Panc1 (cell line): ENCODE data around the gene PRR19. TPM values are rescaled to one million over a fixed set of nuclear protein-coding genes. Genes with fewer than 3 reads are reported as not detected.

Experiments
- ATAC-seq: fragments of 200-7000 bp; cut with Tn5 transposase; 2 replicates; pipeline ENCODE4 v1.9.1; 2020; ENCODE audit warnings: mild to moderate bottlenecking, moderate library complexity
- BruUV-seq: library from RNA; stranded (reverse); fragments of 400-500 nt; replicated peaks from 2 replicates; lab custom pipeline; 2021; lab: Mats Ljungman, UMichigan
- CTCF ChIA-PET: fragments of 300-600 bp; sonication (Branson Sonifier 250); formaldehyde crosslinking; loops from one replicate; lab custom pipeline; 2022; ENCODE audit warnings: antibody characterized with exemption; lab: Charles Lee
- POLR2A ChIA-PET: fragments of 300-600 bp; sonication (Branson Sonifier 250); formaldehyde crosslinking; loops from one replicate; lab custom pipeline; 2022; ENCODE audit warnings: antibody characterized with exemption; lab: Charles Lee
- DNase-seq: peaks from one replicate; pipeline ENCODE4 v3.0.0-alpha.2; 2010; ENCODE audit warnings: low read depth, low spot score
- H3K27ac ChIP-seq: 2 replicates; pipeline ENCODE4 v1.5.1; 2011; ENCODE audit warnings: mild to moderate bottlenecking, low read length, inconsistent platforms
- H3K27me3 ChIP-seq: fragments of 200-500 bp; sonication (Bioruptor generic); 2 replicates; pipeline ENCODE4 v1.6.0; 2014; ENCODE audit warnings: low read length, inconsistent platforms; ENCODE audit not compliant: control insufficient read depth, insufficient read depth
- H3K36me3 ChIP-seq: fragments of 200-500 bp; sonication (Bioruptor generic); 2 replicates; pipeline ENCODE4 v1.5.1; 2014; ENCODE audit warnings: inconsistent platforms, mild to moderate bottlenecking, low read length, moderate library complexity; ENCODE audit not compliant: control insufficient read depth, insufficient read depth
- H3K4me1 ChIP-seq: 2 replicates; pipeline ENCODE4 v1.5.1; 2011; ENCODE audit warnings: inconsistent platforms, mild to moderate bottlenecking, low read length, moderate library complexity; ENCODE audit not compliant: control insufficient read depth, insufficient read depth
- H3K4me3 ChIP-seq, 2 experiments: 2 replicates each; pipeline ENCODE4 v1.5.1; 2011 to 2012; ENCODE audit warnings: low read depth in 2 of 2, low read length in 2 of 2, mild to moderate bottlenecking in 2 of 2, inconsistent platforms in 1 of 2, moderate library complexity in 1 of 2
- H3K9me3 ChIP-seq: fragments of 200-500 bp; sonication (Bioruptor generic); 2 replicates; pipeline ENCODE4 v1.5.1; 2014; ENCODE audit warnings: low read depth, mild to moderate bottlenecking, inconsistent platforms, low read length, moderate library complexity; ENCODE audit not compliant: control insufficient read depth, insufficient read depth
- CTCF ChIP-seq: fragments of 450-650 bp; IDR thresholded peaks from 2 replicates; pipeline ENCODE4 v1.5.1; 2017; ENCODE audit warnings: mild to moderate bottlenecking
- POLR2AphosphoS5 ChIP-seq: IDR thresholded peaks from 2 replicates; pipeline ENCODE4 v1.6.1; 2012; ENCODE audit warnings: mild to moderate bottlenecking, low read depth, low read length, moderate library complexity
- SIN3A ChIP-seq: IDR thresholded peaks from 2 replicates; pipeline ENCODE4 v1.6.1; 2012; ENCODE audit warnings: low read depth, mild to moderate bottlenecking, low read length, moderate library complexity, borderline replicate concordance; ENCODE audit not compliant: insufficient read depth
- TCF7L2 ChIP-seq: IDR thresholded peaks from 2 replicates; pipeline ENCODE4 v1.6.1; 2011; ENCODE audit warnings: mild to moderate bottlenecking, low read depth, low read length, inconsistent platforms
- in situ Hi-C: cut with HindIII; loops from 2 replicates; pipeline ENCODE4 v1.10.0; 2016; ENCODE audit warnings: low sequenced_read_pairs, low pct_unique_long_range_greater_than_20kb
- intact Hi-C: fragments of 100-400 bp; cut with micrococcal nuclease; formaldehyde crosslinking; loops from one replicate; pipeline ENCODE4 v1.10.0; 2022; ENCODE audit not compliant: unreplicated experiment
- total RNA-seq: library from RNA; stranded (reverse); gene quantifications from one replicate; pipeline ENCODE4 v1.2.1, GENCODE V29; 2021; ENCODE audit not compliant: unreplicated experiment
- TF ChIP-seq, protein P1 (sequence below), 2 experiments: IDR thresholded peaks; 2 replicates each; pipeline ENCODE4 v1.6.1; 2011 to 2012; ENCODE audit warnings: low read depth in 2 of 2, control low read depth in 1 of 2, low read length in 1 of 2, mild to moderate bottlenecking in 1 of 2, moderate library complexity in 1 of 2; ENCODE audit not compliant: insufficient read depth in 1 of 2

PRR19 gene
- total RNA-seq, 1 experiment from 2014 or later: 2.1 TPM

DNA sequence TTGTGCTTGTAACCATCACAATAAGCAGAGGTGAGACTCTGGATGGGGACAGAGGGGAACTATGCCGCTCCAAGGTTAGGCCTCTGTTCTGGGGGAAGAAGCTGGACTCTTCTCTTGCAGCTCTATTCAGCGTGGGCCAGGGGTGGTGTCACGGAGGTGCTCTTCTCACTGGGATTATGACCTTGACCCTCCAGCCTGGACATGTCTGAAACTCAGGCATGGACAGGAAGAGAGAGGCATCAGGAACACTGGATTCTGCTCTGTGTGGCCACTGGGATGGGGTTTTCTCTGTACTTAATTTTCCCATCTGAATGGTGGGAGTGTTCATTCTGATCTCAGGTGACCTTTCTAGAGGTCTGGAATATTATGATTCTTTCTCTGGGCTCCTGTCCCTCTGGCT is 31.1 kb downstream of the PRR19 start:
- no peak for ATAC-seq

DNA sequence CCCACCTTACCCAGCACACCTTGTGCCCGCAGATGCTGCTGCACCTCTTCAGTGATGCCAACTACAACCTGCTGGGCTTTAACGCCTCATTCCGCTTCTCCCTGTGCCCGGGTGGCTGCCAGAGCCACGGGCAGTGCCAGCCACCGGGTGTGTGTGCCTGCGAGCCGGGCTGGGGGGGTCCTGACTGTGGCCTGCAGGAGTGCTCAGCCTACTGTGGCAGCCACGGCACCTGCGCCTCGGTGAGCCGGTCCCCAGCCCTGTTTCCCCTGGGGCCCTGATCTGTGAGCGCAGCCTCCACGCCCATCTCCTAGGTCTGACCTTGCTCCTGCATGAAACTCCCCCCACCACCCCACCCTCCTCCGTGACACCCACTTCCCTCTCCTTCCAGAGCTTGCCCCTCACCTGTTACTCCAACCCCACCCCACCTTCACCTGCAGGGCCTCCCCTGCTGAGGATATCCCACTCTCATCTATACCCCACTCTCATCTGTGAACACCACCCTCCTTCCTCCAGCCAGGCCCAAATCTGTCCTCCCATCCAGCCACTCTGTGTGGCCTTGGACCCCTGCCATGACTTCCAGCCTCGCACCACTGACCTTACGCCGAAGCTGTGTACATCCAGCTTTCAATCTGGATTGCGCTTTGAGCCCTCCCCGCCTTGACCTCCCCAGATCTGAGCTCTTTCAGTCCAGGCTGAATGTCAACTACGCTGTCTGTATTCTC is 32.2 kb downstream of the PRR19 start:
- Histone ChIP-seq H3K36me3 (no peaks in the 10 kb centered on the region), H3K27me3 (no peaks in the 10 kb centered on the region), H3K4me3 (no peak overlapping the region), H3K9me3 (no peaks in the 10 kb centered on the region), H3K27ac (no peak overlapping the region), H3K4me1 (no peaks in the 10 kb centered on the region)
- BruUV-seq: no TSS peak
- TF ChIP-seq SIN3A (no peak), POLR2AphosphoS5 (no peak)
- TF ChIP-seq, protein P1, sequence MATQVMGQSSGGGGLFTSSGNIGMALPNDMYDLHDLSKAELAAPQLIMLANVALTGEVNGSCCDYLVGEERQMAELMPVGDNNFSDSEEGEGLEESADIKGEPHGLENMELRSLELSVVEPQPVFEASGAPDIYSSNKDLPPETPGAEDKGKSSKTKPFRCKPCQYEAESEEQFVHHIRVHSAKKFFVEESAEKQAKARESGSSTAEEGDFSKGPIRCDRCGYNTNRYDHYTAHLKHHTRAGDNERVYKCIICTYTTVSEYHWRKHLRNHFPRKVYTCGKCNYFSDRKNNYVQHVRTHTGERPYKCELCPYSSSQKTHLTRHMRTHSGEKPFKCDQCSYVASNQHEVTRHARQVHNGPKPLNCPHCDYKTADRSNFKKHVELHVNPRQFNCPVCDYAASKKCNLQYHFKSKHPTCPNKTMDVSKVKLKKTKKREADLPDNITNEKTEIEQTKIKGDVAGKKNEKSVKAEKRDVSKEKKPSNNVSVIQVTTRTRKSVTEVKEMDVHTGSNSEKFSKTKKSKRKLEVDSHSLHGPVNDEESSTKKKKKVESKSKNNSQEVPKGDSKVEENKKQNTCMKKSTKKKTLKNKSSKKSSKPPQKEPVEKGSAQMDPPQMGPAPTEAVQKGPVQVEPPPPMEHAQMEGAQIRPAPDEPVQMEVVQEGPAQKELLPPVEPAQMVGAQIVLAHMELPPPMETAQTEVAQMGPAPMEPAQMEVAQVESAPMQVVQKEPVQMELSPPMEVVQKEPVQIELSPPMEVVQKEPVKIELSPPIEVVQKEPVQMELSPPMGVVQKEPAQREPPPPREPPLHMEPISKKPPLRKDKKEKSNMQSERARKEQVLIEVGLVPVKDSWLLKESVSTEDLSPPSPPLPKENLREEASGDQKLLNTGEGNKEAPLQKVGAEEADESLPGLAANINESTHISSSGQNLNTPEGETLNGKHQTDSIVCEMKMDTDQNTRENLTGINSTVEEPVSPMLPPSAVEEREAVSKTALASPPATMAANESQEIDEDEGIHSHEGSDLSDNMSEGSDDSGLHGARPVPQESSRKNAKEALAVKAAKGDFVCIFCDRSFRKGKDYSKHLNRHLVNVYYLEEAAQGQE (IDR thresholded peaks at IDR 0.05; ENCODE audit: insufficient read depth in 1 of 2, low read depth in 2 of 2, low read length in 1 of 2): no peak
- ChIA-PET POLR2A (no interaction called here), CTCF (no interaction called here)
- ATAC-seq (no peak), DNase-seq (no peak)
- intact Hi-C loops (no loop called here), in situ Hi-C loops (no loop called here)

More for the DNA sequence above, 31.1 kb downstream of the PRR19 start:
- intact Hi-C loops: no loop called here
- no peak for DNase-seq
- Histone ChIP-seq H3K27me3 (no peaks in the 10 kb centered on the region), H3K4me1 (no peaks in the 10 kb centered on the region), H3K36me3 (no peaks in the 10 kb centered on the region), H3K4me3 (no peak overlapping the region), H3K27ac (no peak overlapping the region), H3K9me3 (no peaks in the 10 kb centered on the region)
- ChIA-PET POLR2A (no interaction called here), CTCF (no interaction called here)
- in situ Hi-C loops: no loop called here
- no TSS peak for BruUV-seq
- TF ChIP-seq SIN3A (no peak), POLR2AphosphoS5 (no peak), TCF7L2 (no peak), CTCF (no peak)
- TF ChIP-seq, protein P1 (IDR thresholded peaks at IDR 0.05; ENCODE audit: insufficient read depth in 1 of 2, low read depth in 2 of 2, low read length in 1 of 2): no peak
